OCI-LY3 (cell line): ENCODE data around the gene PIBF1.
A peak's percentile ranks its signal among the peaks of the same experiment; 100 is the strongest.

Source experiments
- EZH2phosphoT487 ChIP-seq: fragments of 200-600 bp; shearing (Covaris generic); IDR thresholded peaks from 2 replicates; pipeline ENCODE4 v1.6.1; 2018; ENCODE audit warnings: antibody characterized with exemption, mixed run types, low read depth
- TF ChIP-seq, protein P1 (sequence below): fragments of 200-600, 300-600 bp; sonication (generic); IDR thresholded peaks from 2 replicates; pipeline ENCODE4 v1.5.1; 2014; ENCODE audit warnings: antibody characterized with exemption, low read length, low read depth

DNA sequence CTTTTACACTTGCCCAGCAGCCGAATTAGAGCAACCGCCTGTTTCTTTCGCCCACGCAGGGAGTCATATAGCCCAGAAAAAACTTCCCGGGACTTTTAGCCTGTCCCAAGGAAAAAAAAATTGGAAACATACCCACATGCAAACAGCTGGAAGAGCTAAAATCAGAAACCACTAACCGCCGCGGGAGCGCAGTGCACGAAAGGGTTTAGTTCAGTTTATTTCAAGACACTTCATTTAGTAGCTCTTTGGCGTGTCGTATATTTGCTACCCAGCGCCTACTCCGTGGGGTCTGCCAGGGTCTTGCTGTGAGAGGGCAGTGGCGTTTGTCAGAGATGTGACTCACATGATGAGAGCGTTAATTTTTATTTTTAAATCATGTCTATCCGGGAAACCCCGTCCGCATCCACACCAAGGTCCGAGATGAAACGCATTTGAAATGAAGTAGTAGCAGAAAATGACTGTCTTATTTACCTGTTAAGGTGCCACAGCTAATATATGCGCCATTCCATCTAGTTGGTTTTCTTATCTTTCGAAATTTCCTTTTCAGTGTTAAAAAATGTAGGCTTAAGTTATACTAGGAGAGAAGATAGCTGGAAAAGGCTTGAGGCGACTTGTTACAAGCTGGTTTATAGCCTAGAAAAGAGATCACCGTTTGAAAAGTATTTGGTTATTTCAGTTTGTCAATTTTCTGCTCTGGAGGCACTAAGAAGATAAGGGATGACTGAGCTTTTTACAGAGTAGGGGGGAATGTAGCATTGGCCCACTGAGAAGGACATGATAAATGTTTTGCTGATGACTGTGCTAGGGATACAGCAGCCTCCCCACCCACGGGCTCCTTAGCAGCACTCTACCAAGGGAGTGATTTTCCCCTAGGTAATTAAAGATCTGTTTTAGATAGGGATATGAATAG is 278.6 kb downstream of the PIBF1 start:
- TF ChIP-seq, protein P1, sequence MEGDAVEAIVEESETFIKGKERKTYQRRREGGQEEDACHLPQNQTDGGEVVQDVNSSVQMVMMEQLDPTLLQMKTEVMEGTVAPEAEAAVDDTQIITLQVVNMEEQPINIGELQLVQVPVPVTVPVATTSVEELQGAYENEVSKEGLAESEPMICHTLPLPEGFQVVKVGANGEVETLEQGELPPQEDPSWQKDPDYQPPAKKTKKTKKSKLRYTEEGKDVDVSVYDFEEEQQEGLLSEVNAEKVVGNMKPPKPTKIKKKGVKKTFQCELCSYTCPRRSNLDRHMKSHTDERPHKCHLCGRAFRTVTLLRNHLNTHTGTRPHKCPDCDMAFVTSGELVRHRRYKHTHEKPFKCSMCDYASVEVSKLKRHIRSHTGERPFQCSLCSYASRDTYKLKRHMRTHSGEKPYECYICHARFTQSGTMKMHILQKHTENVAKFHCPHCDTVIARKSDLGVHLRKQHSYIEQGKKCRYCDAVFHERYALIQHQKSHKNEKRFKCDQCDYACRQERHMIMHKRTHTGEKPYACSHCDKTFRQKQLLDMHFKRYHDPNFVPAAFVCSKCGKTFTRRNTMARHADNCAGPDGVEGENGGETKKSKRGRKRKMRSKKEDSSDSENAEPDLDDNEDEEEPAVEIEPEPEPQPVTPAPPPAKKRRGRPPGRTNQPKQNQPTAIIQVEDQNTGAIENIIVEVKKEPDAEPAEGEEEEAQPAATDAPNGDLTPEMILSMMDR: 0 out of 2 replicates have a peak, but pooled peaks have one; percentile 11
- TF ChIP-seq EZH2phosphoT487: no peak
